GM19372 (cell line): Measurements from ENCODE around the gene NEUROD6.

ENCODE experiments used
- ATAC-seq: cut with Tn5 transposase; IDR thresholded peaks from one replicate; pipeline ENCODE4 v1.9.1; 2021; ENCODE audit warnings: mild to moderate bottlenecking, low read depth, moderate library complexity; ENCODE audit not compliant: unreplicated experiment

Gene NEUROD6

DNA sequence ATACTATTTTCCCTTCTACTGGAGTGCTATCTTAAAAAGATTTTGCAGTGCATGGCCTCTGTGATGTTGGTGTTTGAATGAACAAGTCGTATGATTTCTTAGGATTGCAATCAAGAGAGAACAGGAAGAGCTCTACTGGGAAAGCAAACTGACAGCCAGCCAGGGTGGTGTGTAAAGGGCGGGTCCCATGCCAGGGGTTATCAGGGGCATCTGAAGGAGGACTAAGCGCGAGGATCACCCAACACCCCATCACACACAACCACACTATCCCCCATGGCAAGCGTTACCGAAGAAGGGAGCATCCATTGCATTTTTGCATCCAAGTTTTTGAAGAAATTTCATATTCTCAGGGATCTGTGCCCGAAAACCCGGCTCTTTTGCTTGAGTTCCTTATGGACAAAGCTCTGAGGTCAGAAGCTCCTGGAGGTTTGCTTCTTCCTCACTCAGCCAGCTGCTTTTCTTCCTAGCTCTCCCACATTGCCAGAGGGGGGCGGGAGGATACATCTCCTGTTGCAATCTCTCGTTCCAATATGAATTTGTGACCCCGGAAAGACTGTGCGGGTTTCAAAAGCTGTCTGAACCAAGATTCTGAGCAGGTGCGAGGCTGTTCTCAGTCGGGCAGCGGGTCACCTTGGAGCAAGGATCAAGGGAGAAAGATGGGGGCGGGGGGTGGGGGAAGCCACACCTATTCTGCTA lies 5.2 kb downstream of the NEUROD6 start:
- no peak for ATAC-seq

- ATAC-seq, result no peak
Observed at GRCh38 chr7:31333291-31333690, 7.2 kb downstream of the NEUROD6 start.

DNA sequence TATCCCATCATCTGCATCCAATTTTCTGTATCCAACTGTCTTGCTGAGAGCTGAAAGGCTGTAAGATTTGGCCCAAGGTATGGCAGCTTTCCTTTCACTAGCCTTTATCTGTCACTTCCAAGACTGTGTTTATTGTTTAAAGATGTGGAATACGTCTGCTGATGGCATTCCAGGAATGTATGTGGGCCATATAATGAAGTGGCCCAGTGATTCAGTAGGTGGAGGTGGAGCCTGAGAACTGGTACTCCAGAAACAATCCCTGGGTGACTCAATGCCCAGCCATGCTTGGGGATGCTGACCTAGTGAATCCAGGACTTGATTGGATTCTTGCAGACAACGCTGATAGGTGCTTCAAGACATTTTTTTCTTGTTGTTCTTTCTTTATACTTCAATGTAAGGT lies 13.5 kb downstream of the NEUROD6 start:
- ATAC-seq, result no peak

- no peak for ATAC-seq
Observed at GRCh38 chr7:31326416-31326815, 14.1 kb downstream of the NEUROD6 start.

DNA sequence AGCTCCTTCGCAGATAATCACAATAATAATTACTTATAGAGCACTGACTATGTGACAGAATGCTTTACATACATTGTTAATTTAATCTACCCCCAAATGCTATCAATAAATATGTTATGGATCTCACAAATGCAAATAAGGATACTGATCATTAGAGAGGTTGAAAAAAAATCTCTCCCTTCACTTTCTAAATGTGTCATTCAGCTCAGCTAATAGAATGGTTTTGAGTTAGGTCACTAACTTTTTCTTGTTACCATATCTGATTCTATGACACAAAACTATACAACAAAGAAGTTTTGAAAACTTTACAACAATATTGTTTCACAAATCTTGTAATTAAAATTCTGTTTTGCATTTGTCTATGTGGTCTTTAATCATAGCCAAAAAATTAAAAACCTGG lies 17.4 kb downstream of the NEUROD6 start:
- no peak for ATAC-seq

- ATAC-seq, result no peak
Observed at GRCh38 chr7:31320675-31321074, 19.9 kb downstream of the NEUROD6 start.

- ATAC-seq, result no peak
Observed at GRCh38 chr7:31318313-31318712, 22.2 kb downstream of the NEUROD6 start.

GRCh38 chr7:31316876-31317275 lies 23.6 kb downstream of the NEUROD6 start:
- no peak for ATAC-seq

- no peak for ATAC-seq
Observed at GRCh38 chr7:31315758-31316157, 24.8 kb downstream of the NEUROD6 start.

DNA sequence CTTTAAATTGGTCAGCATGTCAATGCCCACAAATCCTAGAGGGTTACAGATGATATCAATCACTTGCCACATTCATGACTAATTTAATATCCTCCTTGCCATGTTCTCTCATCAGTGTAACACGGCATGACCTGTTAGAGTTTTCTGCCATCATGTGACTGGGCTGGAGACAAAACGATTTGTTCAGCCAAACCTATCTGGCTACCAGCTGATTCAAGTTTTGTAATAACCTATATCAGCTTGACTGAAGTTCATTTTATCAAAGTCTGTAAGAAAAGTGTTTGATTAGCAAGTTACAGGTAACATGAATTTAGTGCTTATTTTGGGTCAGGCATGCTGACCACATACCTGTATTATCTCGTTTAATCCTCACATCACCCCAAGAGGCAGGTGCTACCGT lies 25.7 kb downstream of the NEUROD6 start:
- ATAC-seq, result no peak

GRCh38 chr7:31312889-31313288 lies 27.6 kb downstream of the NEUROD6 start:
- ATAC-seq, result no peak

GRCh38 chr7:31311552-31311951 lies 29.0 kb downstream of the NEUROD6 start:
- ATAC-seq, result no peak

DNA sequence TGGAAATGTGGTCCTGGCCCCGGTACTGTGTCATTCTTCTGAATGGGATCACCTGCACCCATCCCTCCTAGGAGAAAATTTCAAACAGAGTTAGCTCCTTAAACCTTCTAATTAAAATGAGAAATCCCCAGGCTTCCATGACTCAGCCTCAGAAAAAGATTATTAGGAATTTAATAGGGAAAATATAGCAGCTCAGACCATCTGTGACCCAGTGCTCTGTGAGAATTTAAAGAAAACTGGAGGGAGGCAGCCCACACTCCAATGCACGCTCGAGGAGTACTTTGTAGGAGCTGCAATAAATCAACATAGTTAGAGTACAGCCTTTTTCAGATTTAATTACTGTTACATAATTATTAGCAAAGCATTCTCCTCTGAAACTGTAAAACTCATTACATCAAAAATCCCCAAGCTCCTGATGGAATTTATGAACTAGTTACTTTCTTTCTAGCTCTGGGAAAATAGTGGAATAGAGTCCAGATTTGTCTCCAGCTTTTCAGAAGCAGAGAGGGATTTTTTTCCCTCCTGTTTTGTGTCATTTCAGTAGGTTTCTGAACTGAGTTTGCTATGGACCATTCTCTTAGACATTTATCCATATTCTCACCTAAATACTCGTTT lies 30.1 kb downstream of the NEUROD6 start:
- ATAC-seq, result no peak

DNA sequence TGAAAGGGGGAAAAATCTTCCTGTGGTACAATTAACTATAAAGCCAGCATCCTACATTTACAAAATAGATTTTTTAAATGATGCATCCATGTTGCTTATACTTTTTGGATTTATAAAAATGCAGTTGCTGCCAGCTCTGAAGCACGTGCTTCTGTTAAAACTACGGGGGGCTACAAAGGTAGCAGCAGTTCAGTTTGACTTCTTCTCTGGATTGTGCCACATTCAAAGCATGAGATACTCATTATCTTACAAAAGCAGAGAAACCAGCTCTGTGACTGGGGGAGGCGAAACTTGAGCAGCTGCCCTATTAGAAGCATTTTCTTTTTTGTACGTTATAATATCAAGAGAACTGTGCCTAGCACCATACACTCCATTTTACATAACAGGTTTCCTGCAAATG lies 31.1 kb downstream of the NEUROD6 start:
- no peak for ATAC-seq

DNA sequence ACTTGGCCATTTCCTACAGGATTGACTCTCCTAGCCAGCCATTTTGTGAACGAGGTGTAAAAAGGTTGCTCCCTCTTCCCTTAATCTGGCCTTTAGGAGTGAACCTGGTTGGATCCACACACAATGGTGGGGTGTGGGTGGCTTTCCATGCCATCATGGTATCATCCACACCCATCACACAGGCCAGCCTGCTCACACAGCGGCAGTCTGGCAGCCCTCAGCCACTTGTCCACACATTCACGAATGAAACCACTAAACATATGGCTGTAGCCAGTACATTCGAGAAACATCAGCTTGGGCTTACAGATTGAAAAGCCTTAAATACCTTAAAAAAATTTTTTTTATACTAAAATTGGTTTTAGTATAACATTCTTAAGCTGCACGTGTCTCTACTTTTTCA lies 31.9 kb downstream of the NEUROD6 start:
- ATAC-seq, result no peak

GRCh38 chr7:31307972-31308371 lies 32.6 kb downstream of the NEUROD6 start:
- ATAC-seq, result no peak

DNA sequence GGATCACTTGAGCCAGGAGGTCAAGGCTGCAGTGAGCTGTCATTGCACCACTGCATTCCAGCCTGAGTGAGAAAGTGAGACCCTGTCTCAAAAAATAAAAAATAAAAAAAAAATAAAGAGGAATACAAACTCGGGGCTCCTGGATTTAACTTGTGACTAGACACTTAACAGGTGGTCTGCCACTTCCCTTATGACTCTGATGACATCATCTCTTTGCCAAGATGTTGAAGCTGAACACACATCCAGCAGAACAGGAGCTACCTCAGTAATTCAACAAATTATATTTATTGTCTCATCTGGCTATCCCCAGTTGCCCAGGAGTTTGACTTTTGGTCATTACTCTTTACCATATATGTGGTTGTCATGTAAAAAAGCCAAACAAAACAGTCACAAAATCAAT lies 35.3 kb downstream of the NEUROD6 start:
- ATAC-seq, result no peak

DNA sequence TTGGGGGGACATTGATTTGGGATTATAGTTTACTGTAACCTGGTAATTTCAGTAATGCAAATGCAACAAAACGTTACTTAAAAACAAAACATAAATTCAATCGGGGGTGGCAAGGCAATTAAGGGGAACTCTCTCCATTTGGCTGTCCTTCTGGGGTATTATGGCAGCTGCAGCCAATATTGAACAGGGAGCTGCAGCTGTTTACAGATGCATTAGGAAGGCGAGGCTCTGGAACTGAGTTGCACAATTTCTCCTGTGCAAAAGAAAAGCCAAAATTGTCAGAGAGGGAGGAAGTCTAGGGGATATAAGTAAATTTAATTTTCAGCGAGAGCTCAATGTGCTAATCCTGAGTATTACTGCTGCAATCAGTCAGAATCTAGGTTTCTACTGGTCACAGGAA lies 36.1 kb downstream of the NEUROD6 start:
- no peak for ATAC-seq

DNA sequence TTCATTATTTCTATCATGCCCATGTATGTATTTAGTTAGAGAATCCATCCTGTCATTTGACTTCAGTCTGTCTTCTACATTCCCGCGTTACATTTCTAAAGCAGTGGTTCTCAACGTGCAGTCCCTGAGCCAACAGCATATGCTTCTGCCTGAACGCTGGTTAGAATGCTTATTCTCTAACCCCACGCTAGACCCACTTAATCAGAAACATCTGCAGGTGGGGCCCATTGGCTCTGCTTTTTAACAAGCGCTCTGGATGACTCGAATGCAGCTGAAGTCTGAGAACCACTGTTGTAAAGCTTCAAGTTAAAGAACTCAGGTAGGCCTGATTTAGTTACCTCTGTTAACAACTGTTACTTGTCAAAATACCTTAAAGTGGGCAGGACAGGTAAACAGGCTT lies 38.2 kb downstream of the NEUROD6 start:
- no peak for ATAC-seq

DNA sequence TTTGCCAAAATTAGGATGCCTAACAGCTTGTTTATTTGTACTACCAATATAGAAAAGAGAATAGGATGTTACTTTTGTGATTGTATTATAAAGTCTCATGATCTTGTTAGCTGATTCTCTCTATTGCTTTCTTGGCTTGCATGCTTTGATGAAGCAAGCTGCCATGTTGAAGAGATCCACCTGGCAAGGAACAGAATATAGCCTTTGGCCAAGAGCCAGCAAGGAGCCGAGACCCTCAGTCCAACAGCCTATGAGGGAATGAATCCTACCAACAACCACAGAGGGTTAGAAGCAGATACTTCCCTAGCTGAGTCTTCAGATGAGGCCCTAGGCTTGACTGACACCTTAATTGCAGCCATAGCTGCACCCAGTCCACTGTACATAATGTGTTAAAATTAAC lies 41.2 kb downstream of the NEUROD6 start:
- no peak for ATAC-seq

DNA sequence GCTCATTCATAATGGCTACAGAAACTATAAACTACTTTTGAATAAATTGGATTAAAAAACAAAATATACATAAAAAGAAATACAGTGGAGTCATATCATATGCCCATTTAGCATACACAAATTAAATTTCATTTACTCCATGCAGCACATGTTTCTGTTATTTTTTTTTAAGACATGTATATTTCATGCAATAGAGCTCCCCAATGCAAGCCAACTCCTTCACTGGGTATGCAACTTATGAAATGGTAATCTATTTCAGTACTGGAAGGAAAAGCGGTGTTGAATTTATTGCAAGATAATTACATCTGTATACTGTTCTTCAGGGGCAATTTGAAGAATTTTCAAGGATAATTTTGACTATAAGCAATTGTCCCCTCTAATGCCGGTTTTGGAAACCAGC lies 49.9 kb downstream of the NEUROD6 start:
- no peak for ATAC-seq
